HCT116 (cell line): Measurements from ENCODE around the gene CTNND2.

Source experiments
- CTCF ChIP-seq, 3 experiments: fragments of 200-600 bp in 1 of 3; sonication (generic) in 1 of 3; IDR thresholded peaks in 2 of 3; conservative IDR thresholded peaks in 1 of 3; 2 replicates each; pipeline ENCODE4 v1.5.1; 2012 to 2017; ENCODE audit warnings: low read depth in 2 of 3, low read length in 2 of 3, antibody characterized with exemption in 1 of 3, borderline replicate concordance in 1 of 3, control low read depth in 1 of 3, mild to moderate bottlenecking in 1 of 3, mixed read lengths in 1 of 3, mixed run types in 1 of 3, moderate library complexity in 1 of 3; ENCODE audit not compliant: insufficient read depth in 1 of 3
- POLR2A ChIP-seq: IDR thresholded peaks from 2 replicates; pipeline ENCODE4 v1.7.0; 2011; ENCODE audit warnings: borderline replicate concordance; ENCODE audit not compliant: insufficient read depth, insufficient read length; ENCODE audit errors: extremely low read depth

DNA sequence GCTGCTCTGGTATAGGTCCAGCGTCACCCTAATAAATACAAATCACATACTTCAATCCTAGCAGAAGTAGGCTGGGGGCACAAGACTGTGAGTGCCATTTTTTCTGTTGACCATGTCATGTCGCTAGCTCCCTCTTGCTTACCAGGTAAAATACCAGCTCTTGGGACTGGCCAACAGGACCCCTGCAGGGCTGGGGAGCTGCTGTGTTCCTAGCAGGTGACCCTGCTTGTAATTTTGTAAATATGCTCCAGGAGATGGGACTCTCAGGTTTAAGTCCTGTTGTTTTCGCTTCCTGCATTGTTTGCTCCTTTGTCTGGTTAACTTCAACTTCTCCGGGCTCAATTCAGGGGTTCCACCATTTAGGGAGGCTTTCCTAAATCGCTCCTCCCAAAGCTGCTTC, 856.6 kb downstream of the CTNND2 start:
- no peak for TF ChIP-seq POLR2A
- no peak for TF ChIP-seq CTCF (IDR thresholded peaks at IDR 0.05 in 2 of 3, conservative IDR thresholded peaks at IDR 0.05 in 1 of 3; ENCODE audit: borderline replicate concordance in 1 of 3, insufficient read depth in 1 of 3, low read depth in 2 of 3, low read length in 2 of 3)
